Activated T-helper 1 cell treated with Interleukin-2 at 50 U/mL for 16 hours (primary cell): Measurements from ENCODE around the gene CDC42BPA.

Experiments used
- DNase-seq: peaks from one replicate; pipeline ENCODE4 v3.0.0-alpha.2; 2020; ENCODE audit warnings: low read depth

CDC42BPA gene

GRCh38 chr1:227335242-227336020 is 17.1 kb upstream of the CDC42BPA start:
- no peak for DNase-seq

GRCh38 chr1:227333423-227333822 is 15.1 kb upstream of the CDC42BPA start:
- no peak for DNase-seq

GRCh38 chr1:227330279-227331076 is 12.2 kb upstream of the CDC42BPA start:
- DNase-seq, result no peak

GRCh38 chr1:227328405-227329019 is 10.2 kb upstream of the CDC42BPA start:
- DNase-seq, result no peak

GRCh38 chr1:227325156-227325555 is 6.9 kb upstream of the CDC42BPA start:
- no peak for DNase-seq

GRCh38 chr1:227323967-227324268 is 5.6 kb upstream of the CDC42BPA start:
- DNase-seq, result no peak

GRCh38 chr1:227323171-227323966 is 5.1 kb upstream of the CDC42BPA start:
- DNase-seq, result no peak

- no peak for DNase-seq
Measured at GRCh38 chr1:227322376-227322775, 4.1 kb upstream of the CDC42BPA start.

- DNase-seq, result no peak
Measured at GRCh38 chr1:227321035-227321434, 2.7 kb upstream of the CDC42BPA start.

GRCh38 chr1:227320476-227320875 is 2.2 kb upstream of the CDC42BPA start:
- no peak for DNase-seq

GRCh38 chr1:227318853-227319607 is 738 bp upstream of the CDC42BPA start:
- no peak for DNase-seq

- no peak for DNase-seq
Measured at GRCh38 chr1:227317523-227318015, 723 bp downstream of the CDC42BPA start.

- DNase-seq, result no peak
Measured at GRCh38 chr1:227317011-227317451, 1.3 kb downstream of the CDC42BPA start.

- DNase-seq, result no peak
Measured at GRCh38 chr1:227316456-227316855, 1.8 kb downstream of the CDC42BPA start.

GRCh38 chr1:227315629-227316346 is 2.5 kb downstream of the CDC42BPA start:
- DNase-seq, result no peak

- DNase-seq, result no peak
Measured at GRCh38 chr1:227314014-227314848, 4.1 kb downstream of the CDC42BPA start.

- DNase-seq, result no peak
Measured at GRCh38 chr1:227312361-227313025, 5.8 kb downstream of the CDC42BPA start.

- no peak for DNase-seq
Measured at GRCh38 chr1:227311389-227312001, 6.8 kb downstream of the CDC42BPA start.
